ENCODE results near the gene RUNDC3A.
"Not testable (repeated sequence)": the region's sequence is repeated elsewhere in the genome, so short reads cannot be mapped to it uniquely, and the experiment has no call there.

RUNDC3A gene

DNA sequence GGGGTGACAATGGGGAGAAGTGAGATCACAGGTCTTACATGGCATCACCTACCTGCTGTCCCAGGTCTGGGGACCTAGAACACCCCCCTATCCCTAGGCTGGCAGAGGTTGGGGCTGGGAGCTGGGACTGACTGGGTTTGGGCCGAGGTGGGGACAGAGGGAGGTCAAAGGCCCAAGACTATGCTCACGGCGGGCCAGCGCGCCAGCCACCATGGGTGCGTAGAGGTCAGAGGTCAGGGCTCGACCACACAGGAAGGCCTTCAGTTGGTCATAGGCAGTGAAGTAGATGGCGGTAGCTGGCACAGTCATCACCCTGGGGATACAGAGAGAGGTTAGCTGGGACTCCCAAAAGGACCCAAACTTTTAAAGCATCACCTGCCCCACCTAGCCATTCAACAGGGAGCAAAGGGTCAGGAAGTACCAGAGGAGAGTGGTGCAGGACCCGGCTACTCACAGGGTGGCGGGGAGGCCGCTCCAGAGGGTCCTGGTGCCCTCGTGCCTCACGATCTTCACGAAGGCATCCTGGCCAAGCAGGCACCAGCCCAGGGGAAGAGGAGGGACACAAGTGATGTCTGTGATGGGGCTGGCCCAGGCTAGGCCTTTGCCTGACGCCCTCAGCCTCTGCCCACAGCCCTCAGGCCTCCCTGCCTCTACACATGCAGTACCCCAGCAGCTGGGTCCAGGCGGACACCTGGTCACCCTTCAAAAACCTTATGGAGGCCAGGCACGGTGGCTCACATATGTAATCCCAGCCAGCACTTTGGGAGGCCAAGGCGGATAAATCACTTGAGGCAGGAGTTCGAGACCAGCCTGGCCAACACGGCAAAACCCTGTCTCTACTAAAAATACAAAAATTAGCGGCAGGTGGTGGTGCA is 13.1 kb downstream of the RUNDC3A start:
- no peak for DNase-seq

- no peak for DNase-seq
Observed at GRCh38 chr17:44322236-44322895, 14.0 kb downstream of the RUNDC3A start.

DNA sequence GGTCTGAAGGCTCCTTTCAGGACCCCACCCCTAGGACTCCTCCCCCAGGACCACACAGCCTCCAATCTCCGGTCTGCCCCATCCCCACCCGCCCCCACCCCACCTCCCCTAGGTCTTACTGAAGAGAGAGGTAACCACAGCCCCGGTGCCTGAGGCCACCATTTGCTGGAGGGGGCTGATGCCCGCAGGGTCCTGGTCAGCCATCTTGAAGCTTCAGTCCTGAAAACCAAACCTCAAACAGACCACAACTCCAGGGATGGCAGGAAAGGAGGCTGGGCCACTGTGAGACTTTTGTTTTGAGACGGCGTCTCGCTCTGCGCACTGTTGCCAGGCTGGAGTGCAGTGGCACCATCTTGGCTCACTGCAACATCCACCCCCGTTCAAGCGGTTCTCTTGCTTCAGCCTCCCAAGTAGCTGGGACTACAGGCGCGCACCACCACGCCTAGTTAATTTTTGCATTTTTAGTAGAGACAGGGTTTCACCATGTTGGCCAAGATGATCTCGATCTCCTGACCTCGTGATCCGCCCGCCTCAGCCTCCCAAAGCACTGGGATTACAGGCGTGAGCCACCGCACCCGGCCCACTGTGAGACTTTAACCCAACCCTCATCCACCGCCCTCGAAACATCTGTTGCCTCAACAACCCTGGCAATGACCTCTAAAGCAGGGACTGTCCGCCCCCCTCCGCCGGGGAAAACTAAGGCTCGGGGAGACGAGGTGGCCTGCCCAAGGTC is 15.1 kb downstream of the RUNDC3A start:
- DNase-seq: no peak

- no peak for DNase-seq
Observed at GRCh38 chr17:44324092-44324570, 15.7 kb downstream of the RUNDC3A start.

DNA sequence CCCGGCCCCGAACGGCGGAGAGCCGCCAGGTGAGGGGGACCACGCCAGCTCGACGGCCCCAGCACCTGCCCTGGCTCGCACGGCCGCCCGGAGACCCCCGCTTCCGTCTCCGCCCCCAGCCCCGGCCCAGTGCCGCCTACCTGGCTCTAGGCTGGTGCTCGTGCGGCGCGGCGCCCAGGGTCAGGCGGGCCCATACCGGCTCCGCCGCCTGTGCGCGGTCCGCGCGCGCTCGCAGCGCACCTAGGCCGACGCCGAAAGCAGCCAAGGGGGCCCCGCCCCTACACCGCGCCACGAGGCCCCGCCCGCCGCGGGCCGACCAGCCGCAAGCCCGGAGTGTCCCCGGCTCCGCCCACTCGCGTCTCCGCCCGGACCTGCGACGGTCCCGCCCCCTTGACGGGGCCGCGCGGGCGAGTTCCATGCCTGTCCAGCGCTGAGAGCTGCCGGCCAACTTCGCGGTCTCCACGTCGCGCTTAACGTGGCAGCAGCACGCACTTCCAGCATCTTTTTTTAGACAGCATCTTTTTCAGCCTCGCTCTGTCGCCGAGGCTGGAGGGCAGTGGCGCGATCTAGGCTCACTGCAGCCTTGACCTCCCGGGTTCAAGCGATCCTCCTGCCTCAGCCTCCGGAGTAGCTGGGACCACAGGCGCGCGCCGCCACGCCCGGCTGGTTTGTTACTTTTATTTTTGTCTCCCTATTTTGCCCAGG is 16.3 kb downstream of the RUNDC3A start, which contains the start of gene SLC25A39:
TSS of gene SLC25A39 (minus strand) at position 253 of the 705 bp plus-strand sequence. CDS start 1,261 bp downstream, outside the sequence.
- peak; percentile 93 for DNase-seq

DNA sequence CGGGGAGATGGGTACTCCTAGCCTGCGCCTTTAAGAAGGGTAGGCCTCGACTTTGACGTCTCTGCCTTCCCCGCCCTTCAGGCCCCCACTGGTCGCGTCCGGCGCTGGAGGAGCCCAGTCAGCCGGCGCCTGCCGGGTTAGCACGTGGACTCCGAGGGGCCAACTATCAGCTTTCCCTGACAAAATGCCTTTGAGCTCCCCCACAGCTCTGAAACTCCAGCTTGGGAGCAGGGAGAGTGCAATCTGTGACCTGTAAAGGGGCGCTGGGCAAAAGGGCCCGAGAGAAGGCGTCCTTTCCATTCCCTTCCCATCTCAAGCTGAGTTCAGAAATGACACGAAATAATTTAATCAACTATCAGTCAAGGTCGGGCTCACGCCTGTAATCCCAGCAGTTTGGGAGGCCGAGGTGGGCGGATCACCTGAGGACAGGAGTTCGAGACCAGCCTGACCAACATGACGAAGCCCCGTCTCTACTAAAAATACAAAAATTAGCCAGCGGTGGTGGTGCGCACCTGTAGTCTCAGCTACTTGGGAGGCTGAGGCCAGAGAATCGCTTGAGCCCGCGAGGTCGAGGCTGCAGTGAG is 18.6 kb downstream of the RUNDC3A start:
- DNase-seq: peak; percentile 94

DNA sequence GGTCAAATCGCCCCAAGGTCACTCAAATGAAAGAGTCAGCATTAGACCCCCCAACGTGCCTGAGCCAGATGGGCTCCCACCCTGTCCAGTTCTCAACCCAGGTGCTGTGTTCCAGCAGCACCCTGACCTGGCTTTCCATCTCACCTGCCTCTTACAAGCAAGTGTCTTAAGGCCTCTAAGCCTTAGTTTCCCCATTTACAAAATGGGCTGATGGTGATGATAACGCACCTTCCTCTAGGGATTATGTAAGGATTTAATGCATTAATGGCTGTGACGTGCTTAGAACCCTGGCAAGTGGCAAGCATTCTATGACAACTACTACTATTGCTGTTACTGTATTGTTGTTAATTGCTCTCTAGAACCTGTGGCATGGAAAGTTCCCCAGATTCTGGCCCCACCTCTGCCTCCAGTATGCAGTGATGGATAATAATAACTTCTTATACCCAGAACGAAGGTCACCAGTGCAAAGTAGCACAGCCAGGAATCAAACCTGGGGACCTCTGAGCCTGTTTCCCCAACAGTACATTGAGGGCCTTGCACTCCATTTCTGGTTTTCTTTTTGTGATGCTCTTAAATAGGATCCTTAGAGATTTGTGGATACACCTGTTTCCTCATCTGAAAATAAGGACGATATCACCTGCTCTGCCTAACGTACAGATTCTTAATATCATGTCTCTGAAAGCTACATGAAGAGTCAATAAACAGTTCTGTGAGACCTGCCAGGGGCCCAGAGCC is 19.5 kb downstream of the RUNDC3A start:
- DNase-seq: no peak

GRCh38 chr17:44329516-44329915 is 21.1 kb downstream of the RUNDC3A start:
- DNase-seq: not testable (repeated sequence)

DNA sequence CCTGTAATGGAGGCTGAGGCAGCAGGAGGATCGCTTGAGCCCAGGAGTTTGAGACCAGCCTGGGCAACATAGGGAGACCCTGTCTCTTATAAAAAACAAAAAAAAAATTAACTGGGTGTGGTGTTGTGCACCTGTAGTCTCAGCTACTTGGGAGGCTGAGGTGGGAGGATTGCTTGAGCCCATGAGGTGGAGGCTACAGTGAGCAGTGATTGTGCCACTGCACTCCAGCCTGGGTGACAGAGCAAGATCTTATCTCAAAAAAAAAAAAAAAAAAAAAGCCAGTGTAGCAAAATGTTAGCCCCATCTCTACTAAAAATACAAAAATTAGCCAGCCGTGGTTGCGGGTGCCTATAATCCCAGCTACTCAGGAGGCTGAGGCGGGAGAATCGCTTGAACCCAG is 21.9 kb downstream of the RUNDC3A start:
- not testable (repeated sequence) for DNase-seq

GRCh38 chr17:44331249-44331760 is 22.9 kb downstream of the RUNDC3A start:
- peak; percentile 70 for DNase-seq

- no peak for DNase-seq
Observed at GRCh38 chr17:44333371-44333770, 25.0 kb downstream of the RUNDC3A start.

GRCh38 chr17:44334315-44334714 is 25.9 kb downstream of the RUNDC3A start:
- DNase-seq: no peak

- no peak for DNase-seq
Observed at GRCh38 chr17:44334727-44335126, 26.3 kb downstream of the RUNDC3A start.

- DNase-seq: no peak
Observed at GRCh38 chr17:44335564-44335963, 27.2 kb downstream of the RUNDC3A start.

DNA sequence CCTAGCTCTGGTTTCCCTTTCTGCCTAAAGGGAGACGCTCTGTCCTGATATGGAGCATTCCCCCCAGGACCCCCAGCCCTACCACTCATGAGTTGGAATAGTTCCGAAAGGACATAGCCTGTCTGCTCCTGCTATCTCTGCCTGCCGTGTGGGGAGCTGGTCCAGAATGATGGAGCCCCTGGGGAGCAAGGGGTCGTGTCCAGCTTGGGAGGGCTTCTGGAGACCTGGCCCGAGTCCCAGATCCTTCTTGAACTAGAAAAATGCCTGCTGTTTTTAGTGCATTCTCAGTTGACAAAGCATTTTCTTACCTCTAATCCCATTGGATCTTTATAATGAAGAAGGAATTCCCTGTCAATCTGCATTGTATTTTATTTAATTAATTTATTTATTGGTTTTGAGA is 27.6 kb downstream of the RUNDC3A start:
- no peak for DNase-seq

GRCh38 chr17:44338702-44339101 is 30.3 kb downstream of the RUNDC3A start:
- no peak for DNase-seq

- not testable (repeated sequence) for DNase-seq
Observed at GRCh38 chr17:44340553-44340952, 32.2 kb downstream of the RUNDC3A start.

DNA sequence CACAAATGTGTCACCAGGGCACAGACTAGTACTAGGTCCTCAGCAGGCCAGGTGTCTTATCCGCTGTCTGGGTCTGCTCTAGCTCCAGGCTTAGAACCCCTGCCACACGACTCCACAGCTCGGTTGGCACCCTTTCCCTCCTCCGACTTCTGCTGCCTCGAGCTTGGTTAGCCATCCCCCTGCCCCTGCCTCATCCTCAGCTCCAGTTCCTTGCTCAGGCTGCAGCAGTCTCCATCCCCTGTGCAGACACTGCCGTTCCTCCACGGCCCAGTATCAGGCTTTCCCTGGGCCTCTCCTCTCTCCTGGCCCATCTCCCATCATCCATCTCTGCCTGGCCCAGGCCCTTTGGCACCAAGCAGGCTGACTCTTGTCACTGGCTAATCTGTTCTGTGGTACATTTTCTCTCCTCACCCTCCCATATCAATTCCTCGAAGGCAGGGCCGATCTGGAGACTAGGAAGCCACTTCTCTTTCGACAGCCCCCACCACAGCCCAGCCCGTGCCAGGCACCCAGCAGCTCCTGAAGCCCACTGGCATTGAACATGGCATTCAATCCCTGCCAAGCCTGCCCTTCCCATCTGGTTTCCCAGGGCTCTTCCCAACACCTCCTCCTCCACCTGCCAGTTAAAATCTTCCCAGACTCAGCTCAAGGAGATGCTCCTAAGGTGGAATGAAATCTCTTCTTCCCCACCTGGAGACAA is 35.3 kb downstream of the RUNDC3A start:
- no peak for DNase-seq

GRCh38 chr17:44344939-44345453 is 36.6 kb downstream of the RUNDC3A start, which contains the start of gene GRN:
Gene GRN (plus strand): TSS chr17:44345302. CDS start chr17:44349165, 3,863 bp downstream.
- DNase-seq: peak; percentile 79

GRCh38 chr17:44345454-44346026 is 37.1 kb downstream of the RUNDC3A start:
- DNase-seq: peak; percentile 28
